Effector CD8-positive, alpha-beta T cell (primary cell): ENCODE data around the gene SIGLEC9.

ENCODE experiments used
- DNase-seq: peaks from one replicate; lab custom pipeline; 2025; lab: John Stamatoyannopoulos, UW
- total RNA-seq, 4 experiments: gene quantifications; one replicate each; lab custom pipeline; 2026; lab: John Stamatoyannopoulos, UW

The SIGLEC9 gene
- 0.78 to 2.0 (median 1.3) reads per million in 4 experiments for total RNA-seq

DNA sequence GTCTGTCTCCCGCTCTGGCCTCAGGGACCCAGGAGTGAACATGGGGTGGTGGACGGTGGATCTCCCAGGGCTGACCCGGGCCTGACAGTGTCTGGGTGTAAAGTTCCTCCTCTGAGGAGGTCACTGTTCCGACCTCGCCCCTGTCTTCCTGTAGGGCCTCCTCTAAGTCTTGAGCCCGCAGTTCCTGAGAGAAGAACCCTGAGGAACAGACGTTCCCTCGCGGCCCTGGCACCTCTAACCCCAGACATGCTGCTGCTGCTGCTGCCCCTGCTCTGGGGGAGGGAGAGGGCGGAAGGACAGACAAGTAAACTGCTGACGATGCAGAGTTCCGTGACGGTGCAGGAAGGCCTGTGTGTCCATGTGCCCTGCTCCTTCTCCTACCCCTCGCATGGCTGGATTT lies at the start of gene SIGLEC9:
Gene SIGLEC9 (plus strand): TSS at position 178 of the 400 bp plus-strand sequence. CDS start 69 bp downstream, at position 247.
- no peak for DNase-seq

GRCh38 chr19:51075998-51076397 lies 48.7 kb upstream of the SIGLEC9 start:
- DNase-seq, result no peak

GRCh38 chr19:51076631-51077213 lies 48.0 kb upstream of the SIGLEC9 start:
- DNase-seq, result no peak

GRCh38 chr19:51078104-51078503 lies 46.6 kb upstream of the SIGLEC9 start:
- DNase-seq, result no peak

DNA sequence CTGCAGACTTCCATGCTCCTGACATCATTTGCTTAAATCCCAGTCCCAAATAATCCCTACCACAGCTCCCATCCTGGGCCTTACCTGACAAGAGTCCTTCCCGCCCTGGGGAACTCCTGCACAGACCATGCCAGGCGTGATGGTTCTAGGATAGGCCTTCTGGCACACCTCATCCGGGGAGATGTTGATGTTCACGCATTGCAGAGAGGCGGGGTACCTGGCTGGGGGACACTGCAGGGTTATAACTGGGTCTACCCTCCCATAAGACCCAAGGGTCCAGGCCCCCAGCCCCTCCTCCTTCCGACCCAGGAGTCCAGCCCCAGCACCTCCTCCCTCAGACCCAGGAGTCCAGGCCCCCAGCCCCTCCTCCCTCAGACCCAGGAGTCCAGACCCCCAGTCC lies 46.0 kb upstream of the SIGLEC9 start:
- no peak for DNase-seq

- no peak for DNase-seq
Observed at GRCh38 chr19:51079481-51080110, 45.1 kb upstream of the SIGLEC9 start.

DNA sequence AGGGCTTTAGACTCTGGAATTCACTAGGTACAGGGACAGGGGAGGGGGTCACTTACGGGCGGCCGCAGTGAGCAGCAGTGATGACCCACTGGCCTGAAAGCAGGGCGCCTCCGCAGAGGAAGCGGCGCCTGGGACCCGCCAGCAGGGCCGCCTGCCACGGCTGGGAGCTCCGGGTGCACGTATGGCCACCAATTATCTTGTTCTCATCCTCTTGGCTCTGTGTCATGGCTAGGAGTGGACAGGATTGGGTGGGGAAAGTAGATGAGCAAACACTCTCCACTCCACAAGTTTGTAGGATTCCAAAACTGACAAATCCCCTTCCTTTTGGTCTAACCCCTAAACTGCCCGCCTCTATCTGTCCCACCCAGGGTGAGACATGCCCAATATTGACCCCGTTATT lies 43.2 kb upstream of the SIGLEC9 start:
- no peak for DNase-seq

DNA sequence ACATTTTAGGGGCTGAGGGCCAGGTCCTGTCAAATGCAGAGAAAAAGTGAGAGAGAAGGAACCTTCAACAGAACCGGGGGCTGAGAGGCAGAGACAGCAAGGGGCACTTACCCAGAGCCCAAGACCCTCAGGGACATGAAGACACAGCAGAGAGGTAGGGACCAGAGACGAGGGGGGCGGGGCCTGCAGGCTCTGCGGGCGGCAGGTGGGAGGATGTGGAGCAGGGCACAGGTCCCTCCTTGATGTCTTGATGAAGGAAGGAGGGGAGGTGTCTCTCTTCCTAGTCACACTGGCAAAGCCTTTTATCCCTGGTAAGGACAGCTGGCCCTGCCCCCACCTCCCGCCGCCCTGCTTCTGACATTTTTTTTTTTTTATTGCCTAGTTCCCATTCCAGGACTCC lies 42.1 kb upstream of the SIGLEC9 start, which contains the start of gene KLK14:
Gene KLK14 (minus strand): TSS at position 277 of the 400 bp plus-strand sequence. CDS start 273 bp downstream, at position 4.
- no peak for DNase-seq

DNA sequence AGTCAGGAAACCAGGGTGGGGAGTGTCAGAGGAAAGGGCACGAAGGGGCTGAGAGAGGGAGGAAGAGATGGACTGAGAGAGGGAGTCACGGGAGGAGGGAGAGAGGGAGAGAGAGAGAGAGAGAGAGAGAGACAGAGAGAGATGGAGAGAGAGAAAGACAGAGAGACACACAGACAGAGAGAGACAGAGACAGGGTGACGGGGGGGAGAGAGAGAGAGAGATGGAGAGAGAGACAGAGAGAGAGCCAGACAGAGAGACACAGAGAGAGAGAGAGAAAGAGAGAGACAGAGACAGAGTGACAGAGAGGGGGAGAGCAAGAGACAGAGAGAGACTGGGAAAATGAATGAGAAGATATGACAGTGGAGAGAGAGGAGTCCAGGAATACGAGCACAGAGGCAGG lies 41.5 kb upstream of the SIGLEC9 start:
- no peak for DNase-seq

DNA sequence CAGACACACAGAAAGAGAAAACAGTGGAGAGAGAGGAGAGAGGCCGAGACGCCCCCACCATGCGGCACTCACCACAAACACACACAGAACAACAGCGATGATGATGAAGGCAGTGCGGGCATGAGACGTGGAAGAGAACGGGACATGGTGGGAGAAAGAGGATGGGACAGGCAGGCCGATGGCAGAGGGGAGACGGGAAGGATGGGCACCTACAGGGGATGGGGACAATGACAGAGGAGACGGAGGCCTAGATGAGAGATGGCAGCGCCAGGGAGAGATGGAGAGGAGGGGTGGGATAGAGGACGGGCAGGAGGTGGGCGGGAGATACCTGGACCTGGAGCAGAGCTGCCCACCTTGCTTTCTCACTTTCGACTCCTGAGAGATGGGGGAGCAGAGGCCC lies 40.9 kb upstream of the SIGLEC9 start:
- DNase-seq, result no peak

DNA sequence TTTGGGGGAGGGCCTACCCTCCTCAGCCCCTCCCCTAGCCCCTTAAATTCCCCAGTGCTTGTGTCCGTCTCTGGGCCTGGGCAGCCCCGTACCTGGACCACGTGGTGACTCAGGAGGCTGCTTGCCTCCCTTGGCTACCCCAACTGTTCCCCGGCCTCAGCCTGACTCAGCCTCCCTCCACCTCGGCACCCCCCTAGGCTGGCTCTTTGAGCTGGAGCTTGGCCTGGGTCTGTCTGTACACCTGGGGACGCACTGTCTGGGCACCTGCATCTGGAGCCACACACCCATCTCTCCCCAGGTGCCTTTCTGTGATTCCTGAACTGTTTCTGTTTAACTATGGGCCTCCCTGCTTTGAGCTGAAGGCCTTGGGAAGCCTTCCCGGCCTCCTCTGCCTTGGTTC lies 40.2 kb upstream of the SIGLEC9 start:
- DNase-seq, result no peak

GRCh38 chr19:51086153-51086850 lies 38.4 kb upstream of the SIGLEC9 start:
- no peak for DNase-seq

GRCh38 chr19:51089786-51090185 lies 34.9 kb upstream of the SIGLEC9 start:
- no peak for DNase-seq

- DNase-seq, result no peak
Observed at GRCh38 chr19:51090471-51090870, 34.2 kb upstream of the SIGLEC9 start.

- no peak for DNase-seq
Observed at GRCh38 chr19:51091126-51091525, 33.6 kb upstream of the SIGLEC9 start.

DNA sequence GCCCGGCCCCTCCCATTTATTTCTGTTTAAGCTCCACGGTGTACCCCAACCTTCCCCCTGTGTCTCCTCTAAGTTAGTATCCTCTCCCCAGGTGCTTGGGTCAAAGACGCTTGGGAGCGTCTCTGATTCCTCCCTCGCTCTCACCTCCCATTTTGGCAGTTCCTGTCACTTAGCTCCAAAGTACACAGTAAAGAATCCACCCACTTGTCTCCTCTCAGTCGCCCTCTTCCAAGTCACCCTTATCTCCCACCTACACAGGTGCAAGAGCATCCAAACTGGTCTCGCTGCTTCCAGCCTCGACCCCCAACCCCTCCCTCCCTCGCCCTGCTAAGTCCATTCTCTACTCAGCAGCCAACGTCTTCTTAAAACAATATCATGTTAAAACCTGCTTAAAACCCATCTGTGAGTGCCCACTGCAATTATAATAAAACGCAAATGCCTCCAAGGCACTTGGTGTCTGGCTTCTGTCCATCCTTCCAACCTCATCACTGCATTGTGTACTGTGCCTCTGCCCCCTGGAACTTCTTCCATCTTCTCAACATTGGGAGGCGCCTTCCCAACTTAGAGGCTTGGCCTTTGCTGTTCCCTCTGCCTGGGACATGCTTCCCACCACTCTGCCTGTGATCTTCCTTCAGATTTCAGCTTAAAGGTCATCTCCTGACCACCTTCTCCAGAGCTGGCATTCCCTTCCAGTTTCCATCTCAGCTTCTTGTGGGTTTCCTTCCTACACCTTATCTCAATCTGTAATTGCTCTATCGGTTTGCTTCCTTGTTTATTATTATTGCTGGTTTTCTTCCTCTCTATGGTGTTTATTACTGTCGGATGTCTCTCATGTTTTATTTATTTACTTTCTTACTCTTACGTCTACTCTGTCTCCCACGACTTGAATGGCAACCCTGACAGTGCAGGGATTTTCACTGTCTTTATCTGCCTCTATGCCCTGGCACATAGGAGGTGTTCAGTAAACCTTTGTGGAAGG lies 32.5 kb upstream of the SIGLEC9 start:
- DNase-seq, result no peak

- no peak for DNase-seq
Observed at GRCh38 chr19:51093101-51093500, 31.6 kb upstream of the SIGLEC9 start.

DNA sequence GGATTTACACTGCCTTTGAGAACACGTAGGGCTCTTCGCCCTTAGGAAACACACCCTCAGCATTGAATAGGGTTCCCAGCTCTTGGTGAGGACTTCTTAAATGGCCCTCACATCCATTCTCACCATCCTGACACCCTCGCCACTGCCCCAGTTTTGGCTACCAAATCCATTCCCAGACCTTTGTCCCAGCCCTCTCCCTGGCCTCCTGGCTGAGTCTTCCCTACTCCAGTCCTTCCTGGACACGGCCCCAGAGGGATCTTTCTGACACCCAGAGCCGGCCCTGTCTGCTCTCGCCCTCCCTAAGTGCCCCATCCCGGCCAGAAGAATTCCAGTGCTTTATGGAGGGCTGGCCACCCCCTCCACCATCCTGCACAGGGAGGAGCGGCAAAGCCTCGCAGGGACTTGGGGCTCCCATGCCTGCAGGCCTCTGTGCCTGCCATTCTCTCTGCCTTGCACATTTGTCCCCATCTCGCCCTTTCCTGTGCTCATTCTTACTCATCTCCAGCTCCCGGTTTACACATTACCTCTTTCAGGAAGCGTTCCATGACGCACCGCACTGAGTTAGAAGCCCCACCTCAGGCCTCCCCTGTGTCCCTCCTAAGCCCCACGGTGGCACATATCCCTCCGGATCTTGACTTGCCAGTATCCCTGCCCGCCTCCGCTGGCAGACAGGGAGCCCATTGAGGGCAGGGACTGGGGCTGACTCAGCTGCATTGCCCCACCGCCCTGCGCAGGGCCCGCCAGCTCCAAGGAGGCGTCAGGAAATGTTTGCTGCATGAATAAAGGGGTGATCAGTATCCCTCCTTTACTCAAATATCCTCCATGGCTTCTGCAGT lies 31.0 kb upstream of the SIGLEC9 start:
- no peak for DNase-seq

- DNase-seq, result peak; percentile 20
Observed at GRCh38 chr19:51094696-51095279, 29.9 kb upstream of the SIGLEC9 start.

GRCh38 chr19:51096473-51097165 lies 28.1 kb upstream of the SIGLEC9 start:
- no peak for DNase-seq
